GM12875 (cell line): Measurements from ENCODE around the gene ELAVL3.
"Not testable (repeated sequence)": the region's sequence is repeated elsewhere in the genome, so short reads cannot be mapped to it uniquely, and the experiment has no call there.

Experiments
- H3K4me3 ChIP-seq: one replicate; pipeline ENCODE4 v1.5.1; 2011; ENCODE audit warnings: low read depth, low read length, control low read depth
- CTCF ChIP-seq: IDR thresholded peaks from 2 replicates; pipeline ENCODE4 v1.5.1; 2011; ENCODE audit warnings: low read depth, mild to moderate bottlenecking, control low read depth, inconsistent platforms, low read length, moderate library complexity, borderline replicate concordance; ENCODE audit not compliant: insufficient read depth

ELAVL3 gene

GRCh38 chr19:11479898-11480714, 740 bp downstream of the ELAVL3 start:
- TF ChIP-seq CTCF: no peak
- no peak overlapping the region for H3K4me3 ChIP-seq

GRCh38 chr19:11479090-11479897, 1.6 kb downstream of the ELAVL3 start:
- no peak overlapping the region for H3K4me3 ChIP-seq
- no peak for TF ChIP-seq CTCF

- no peak overlapping the region for H3K4me3 ChIP-seq
- no peak for TF ChIP-seq CTCF
These were observed 2.4 kb downstream of the ELAVL3 start for GRCh38 chr19:11478167-11479089.

- H3K4me3 ChIP-seq: no peak overlapping the region
- no peak for TF ChIP-seq CTCF
These were observed 5.0 kb downstream of the ELAVL3 start for GRCh38 chr19:11475861-11476260.

GRCh38 chr19:11475343-11475742, 5.5 kb downstream of the ELAVL3 start:
- not testable (repeated sequence) for H3K4me3 ChIP-seq

- no peak for TF ChIP-seq CTCF
- H3K4me3 ChIP-seq: no peak overlapping the region
These were observed 7.1 kb downstream of the ELAVL3 start for GRCh38 chr19:11473725-11474124.

GRCh38 chr19:11468266-11468845, 12.5 kb downstream of the ELAVL3 start:
- H3K4me3 ChIP-seq: not testable (repeated sequence)
